HUES64 (cell line): Measurements from ENCODE around the gene GLRA1.
"Not testable (repeated sequence)": the region's sequence is repeated elsewhere in the genome, so short reads cannot be mapped to it uniquely, and the experiment has no call there.

Experiments
- H3K27ac ChIP-seq: 2 replicates; pipeline ENCODE4 v1.7.0; 2013; ENCODE audit warnings: low read depth, low read length, inconsistent platforms
- H3K27me3 ChIP-seq: 2 replicates; pipeline ENCODE4 v1.6.1; 2013; ENCODE audit warnings: mild to moderate bottlenecking, low read length; ENCODE audit not compliant: insufficient read depth
- H3K36me3 ChIP-seq: 2 replicates; pipeline ENCODE4 v1.6.1; 2013; ENCODE audit warnings: mild to moderate bottlenecking, low read length; ENCODE audit not compliant: insufficient read depth
- H3K4me1 ChIP-seq: 2 replicates; pipeline ENCODE4 v1.6.1; 2013; ENCODE audit warnings: mild to moderate bottlenecking, low read length, moderate library complexity; ENCODE audit not compliant: insufficient read depth
- H3K4me3 ChIP-seq: 2 replicates; pipeline ENCODE4 v1.5.1; 2013; ENCODE audit warnings: mild to moderate bottlenecking, low read length, moderate library complexity
- H3K9ac ChIP-seq: 2 replicates; pipeline ENCODE4 v1.6.1; 2013; ENCODE audit warnings: mild to moderate bottlenecking, low read depth, low read length
- H3K9me3 ChIP-seq: 2 replicates; pipeline ENCODE4 v1.6.1; 2013; ENCODE audit warnings: low read depth, low read length; ENCODE audit not compliant: insufficient read depth
- WGBS: fragments of 150-250, 120-280 bp; methylation state at CpG from one replicate; pipeline ENCODE4 v1.1.7; 2013; ENCODE audit warnings: missing lambda C conversion rate; 5-methylcytosine and 5-hydroxymethylcytosine counted together

Gene GLRA1

DNA sequence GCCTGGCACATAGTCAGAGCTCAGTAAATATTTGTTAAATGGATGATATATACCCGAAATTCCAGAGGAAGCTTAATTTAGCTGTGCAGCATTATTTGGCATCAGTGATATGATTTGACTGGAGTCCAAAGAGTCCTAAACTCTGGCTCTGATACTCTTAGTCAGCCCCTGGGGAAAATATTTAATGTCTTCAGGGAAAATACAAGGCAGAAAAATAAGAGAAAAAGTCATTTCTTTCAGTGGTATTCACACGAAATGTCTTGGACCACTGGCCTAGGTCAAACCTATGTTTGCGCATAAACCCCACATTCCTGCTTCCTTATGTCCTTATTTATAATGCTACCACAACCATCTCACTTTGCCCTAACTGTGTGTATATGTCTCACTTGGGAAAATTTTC lies 23.8 kb downstream of the GLRA1 start:
- H3K27ac ChIP-seq, result no peak overlapping the region
- H3K36me3 ChIP-seq, result no peaks in the 10 kb centered on the region
- H3K4me1 ChIP-seq, result peaks cover 44% of the 10 kb centered on the region
- H3K9me3 ChIP-seq, result no peaks in the 10 kb centered on the region
- H3K9ac ChIP-seq, result no peak overlapping the region
- peaks cover 87% of the 10 kb centered on the region for H3K27me3 ChIP-seq
- H3K4me3 ChIP-seq, result no peak overlapping the region
- WGBS, result 91% methylated on average over 3 of the region's 3 CpGs

- Histone ChIP-seq H3K4me3 (no peak overlapping the region), H3K9ac (no peak overlapping the region), H3K36me3 (no peaks in the 10 kb centered on the region), H3K9me3 (no peaks in the 10 kb centered on the region), H3K27me3 (peaks cover 72% of the 10 kb centered on the region), H3K27ac (no peak overlapping the region), H3K4me1 (peaks cover 30% of the 10 kb centered on the region)
- WGBS, result 82% methylated on average over 2 of the region's 2 CpGs
These were observed 25.3 kb downstream of the GLRA1 start for GRCh38 chr5:151899399-151899798.

DNA sequence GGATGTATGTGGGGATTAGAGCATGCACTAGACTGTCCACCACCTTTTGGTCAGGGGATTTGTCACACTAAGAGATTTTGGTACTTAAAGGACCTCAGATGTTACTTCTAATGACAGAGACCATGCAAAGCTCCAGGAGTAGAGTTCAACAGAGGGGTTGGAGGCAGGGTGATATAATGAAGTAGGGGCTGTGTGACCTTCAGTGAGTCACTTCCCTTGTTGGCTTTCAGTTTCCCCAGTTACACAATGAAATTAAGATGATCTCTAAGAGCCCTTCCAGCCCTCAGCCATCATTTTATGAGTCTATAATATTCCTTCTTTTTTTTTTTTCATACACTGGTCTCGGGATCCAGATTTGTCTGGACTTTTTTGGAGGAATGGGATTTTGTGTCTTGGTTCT lies 26.8 kb downstream of the GLRA1 start:
- no peaks in the 10 kb centered on the region for H3K36me3 ChIP-seq
- peaks cover 18% of the 10 kb centered on the region for H3K4me1 ChIP-seq
- H3K27ac ChIP-seq, result no peak overlapping the region
- no peak overlapping the region for H3K9ac ChIP-seq
- H3K4me3 ChIP-seq, result no peak overlapping the region
- peaks cover 59% of the 10 kb centered on the region for H3K27me3 ChIP-seq
- no CpG with 5 or more reads among the region's 1 CpG for WGBS
- H3K9me3 ChIP-seq, result no peaks in the 10 kb centered on the region

- Histone ChIP-seq H3K27ac (no peak overlapping the region), H3K27me3 (peaks cover 57% of the 10 kb centered on the region), H3K4me3 (no peak overlapping the region)
These were observed 27.6 kb downstream of the GLRA1 start for GRCh38 chr5:151897020-151897552.

GRCh38 chr5:151896031-151896691 lies 28.5 kb downstream of the GLRA1 start:
- 33% methylated on average over 2 of the region's 3 CpGs for WGBS
- no peaks in the 10 kb centered on the region for H3K36me3 ChIP-seq
- H3K27me3 ChIP-seq, result peaks cover 48% of the 10 kb centered on the region
- no peak overlapping the region for H3K4me3 ChIP-seq
- H3K9ac ChIP-seq, result no peak overlapping the region
- H3K4me1 ChIP-seq, result peaks cover 9% of the 10 kb centered on the region; the same call in 1 of the 2 replicates
- H3K27ac ChIP-seq, result no peak overlapping the region
- H3K9me3 ChIP-seq, result no peaks in the 10 kb centered on the region

More at GRCh38 chr5:151897020-151897552, 27.6 kb downstream of the GLRA1 start:
- Histone ChIP-seq H3K4me1 (peaks cover 9% of the 10 kb centered on the region; the same call in 1 of the 2 replicates), H3K36me3 (no peaks in the 10 kb centered on the region), H3K9ac (no peak overlapping the region), H3K9me3 (no peaks in the 10 kb centered on the region)
- whole genome bisulfite sequencing, result no CpG with 5 or more reads among the region's 2 CpGs

- peaks cover 9% of the 10 kb centered on the region; the same call in 1 of the 2 replicates for H3K4me1 ChIP-seq
- no peaks in the 10 kb centered on the region for H3K9me3 ChIP-seq
- WGBS, result 75% methylated on average over 5 of the region's 5 CpGs
- no peak overlapping the region for H3K27ac ChIP-seq
- peaks cover 43% of the 10 kb centered on the region for H3K27me3 ChIP-seq
- no peak overlapping the region for H3K9ac ChIP-seq
- no peak overlapping the region for H3K4me3 ChIP-seq
- H3K36me3 ChIP-seq, result no peaks in the 10 kb centered on the region
These were observed 29.0 kb downstream of the GLRA1 start for GRCh38 chr5:151895660-151896030.

DNA sequence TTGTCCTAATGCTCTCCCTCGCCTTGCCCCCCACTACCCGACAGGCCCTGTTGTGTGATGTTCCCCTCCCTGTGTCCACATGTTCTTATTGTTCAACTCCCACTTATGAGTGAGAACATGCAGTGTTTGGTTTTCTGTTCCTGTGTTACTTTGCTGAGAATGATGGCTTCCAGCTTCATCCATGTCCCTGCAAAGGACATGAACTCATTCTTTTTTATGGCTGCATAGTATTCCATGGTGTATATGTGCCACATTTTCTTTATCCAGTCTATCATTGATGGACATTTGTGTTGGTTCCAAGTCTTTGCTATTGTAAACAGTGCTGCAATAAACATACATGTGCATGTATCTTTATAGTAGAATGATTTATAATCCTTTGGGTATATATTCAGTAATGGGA lies 31.2 kb downstream of the GLRA1 start:
- Histone ChIP-seq H3K4me1 (peaks cover 16% of the 10 kb centered on the region; the same call in 1 of the 2 replicates), H3K27me3 (peaks cover 21% of the 10 kb centered on the region)
- not testable (repeated sequence) for H3K27ac ChIP-seq, H3K4me3 ChIP-seq, H3K36me3 ChIP-seq, H3K9ac ChIP-seq, H3K9me3 ChIP-seq
- WGBS, result 89% methylated on average over 2 of the region's 2 CpGs

DNA sequence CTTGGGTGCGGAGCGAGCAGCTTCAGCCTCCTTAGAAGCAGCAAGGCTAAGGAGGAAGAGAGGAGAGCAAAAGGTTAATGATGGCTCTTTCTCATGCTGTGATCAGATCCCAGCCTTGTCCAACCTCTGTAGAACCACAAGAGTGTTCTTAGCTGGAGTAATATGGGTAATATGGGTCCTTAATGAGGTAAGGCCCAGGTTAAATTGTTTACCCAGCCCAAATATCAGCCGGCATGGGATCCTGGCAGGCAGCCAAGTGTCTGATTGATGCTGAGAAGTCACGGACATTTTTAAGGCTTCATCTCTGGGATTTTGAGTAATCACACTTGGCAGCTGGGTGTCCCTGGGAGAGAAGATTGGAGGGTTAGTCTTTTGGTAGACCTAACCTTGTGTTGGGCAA lies 32.3 kb downstream of the GLRA1 start:
- no peak overlapping the region for H3K27ac ChIP-seq
- peaks cover 11% of the 10 kb centered on the region; the same call in 1 of the 2 replicates for H3K27me3 ChIP-seq
- H3K4me3 ChIP-seq, result no peak overlapping the region
- peaks cover 16% of the 10 kb centered on the region; the same call in 1 of the 2 replicates for H3K4me1 ChIP-seq
- no peaks in the 10 kb centered on the region for H3K36me3 ChIP-seq
- no peak overlapping the region for H3K9ac ChIP-seq
- no peaks in the 10 kb centered on the region for H3K9me3 ChIP-seq
- WGBS, result 94% methylated on average over 4 of the region's 4 CpGs

DNA sequence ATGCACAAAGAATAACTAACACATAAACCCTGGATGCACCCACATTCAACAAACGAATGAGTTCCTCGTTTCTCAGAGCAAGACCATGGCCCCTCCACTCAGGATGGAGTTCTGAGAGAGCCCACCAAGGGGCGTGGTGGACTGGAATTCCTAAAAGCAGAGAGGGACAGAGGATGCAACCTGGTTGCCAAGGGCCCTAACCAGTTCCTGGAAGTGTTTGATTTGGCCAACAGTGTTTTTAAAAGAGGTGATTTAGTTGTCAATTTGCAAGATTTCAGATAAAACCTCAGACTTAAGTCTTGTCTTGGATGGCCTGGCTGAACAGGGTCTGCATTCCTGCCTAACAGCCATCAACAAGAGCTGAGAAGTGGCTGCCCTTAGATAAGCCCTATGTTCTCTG lies 34.4 kb downstream of the GLRA1 start:
- no peaks in the 10 kb centered on the region for H3K36me3 ChIP-seq
- WGBS, result 79% methylated on average over 3 of the region's 3 CpGs
- H3K9me3 ChIP-seq, result no peaks in the 10 kb centered on the region
- H3K27ac ChIP-seq, result no peak overlapping the region
- H3K9ac ChIP-seq, result no peak overlapping the region
- H3K4me1 ChIP-seq, result peaks cover 7% of the 10 kb centered on the region; the same call in 1 of the 2 replicates
- H3K27me3 ChIP-seq, result 0 out of 2 replicates have a peak, but pooled peaks cover 8% of the 10 kb centered on the region
- H3K4me3 ChIP-seq, result no peak overlapping the region

- WGBS, result 73% methylated on average over 6 of the region's 6 CpGs
- Histone ChIP-seq H3K27ac (no peak overlapping the region), H3K36me3 (no peaks in the 10 kb centered on the region), H3K4me1 (peaks cover 7% of the 10 kb centered on the region; the same call in 1 of the 2 replicates), H3K9me3 (no peaks in the 10 kb centered on the region), H3K27me3 (0 out of 2 replicates have a peak, but pooled peaks cover 9% of the 10 kb centered on the region), H3K9ac (no peak overlapping the region), H3K4me3 (no peak overlapping the region)
These were observed 35.0 kb downstream of the GLRA1 start for GRCh38 chr5:151889614-151890013.

- peaks cover 7% of the 10 kb centered on the region; the same call in 1 of the 2 replicates for H3K4me1 ChIP-seq
- H3K27me3 ChIP-seq, result peaks cover 25% of the 10 kb centered on the region
- H3K27ac ChIP-seq, result no peak overlapping the region
- no peaks in the 10 kb centered on the region for H3K9me3 ChIP-seq
- no peaks in the 10 kb centered on the region for H3K36me3 ChIP-seq
- no peak overlapping the region for H3K4me3 ChIP-seq
- H3K9ac ChIP-seq, result no peak overlapping the region
- WGBS, result 86% methylated on average over 4 of the region's 4 CpGs
These were observed 37.9 kb downstream of the GLRA1 start for GRCh38 chr5:151886546-151887275.
